ENCODE measurements around the gene TMEM217.

- TF ChIP-seq ELK1 (IDR thresholded peaks at IDR 0.05; ENCODE audit: borderline replicate concordance, low read depth, low read length) (no peak), MAFK (IDR thresholded peaks at IDR 0.05; ENCODE audit: low read depth, low read length) (no peak), POLR2A (IDR thresholded peaks at IDR 0.05; ENCODE audit: low read depth, low read length) (no peak), CTCF (conservative IDR thresholded peaks at IDR 0.05; ENCODE audit: low read depth, low read length) (no peak)
These were observed 83.8 kb downstream of the TMEM217 start for GRCh38 chr6:37174196-37174514.

All from IMR-90 (cell line).